BJ (cell line): ENCODE data around the gene PCDH9. TPM values are rescaled to one million over a fixed set of nuclear protein-coding genes. Genes with fewer than 3 reads are reported as not detected.

Experiments
- CTCF ChIA-PET: fragments of 350-600 bp; formaldehyde crosslinking; extraction: SDS; loops from one replicate; lab custom pipeline; 2021; ENCODE audit warnings: antibody characterized with exemption, inconsistent platforms; lab: Yijun Ruan, JAX
- POLR2A ChIA-PET: fragments of 300-600 bp; sonication (Branson Sonifier 250); formaldehyde crosslinking; extraction: SDS; loops from one replicate; lab custom pipeline; 2021; ENCODE audit warnings: antibody characterized with exemption; lab: Charles Lee
- DNase-seq: peaks from one replicate; pipeline ENCODE4 v3.0.0-alpha.2; 2011; ENCODE audit warnings: low read depth
- H3K27me3 ChIP-seq: 2 replicates; pipeline ENCODE4 v1.6.0; 2011; ENCODE audit warnings: low read length; ENCODE audit not compliant: control insufficient read depth, insufficient read depth
- H3K36me3 ChIP-seq: 2 replicates; pipeline ENCODE4 v1.5.1; 2011; ENCODE audit warnings: low read length; ENCODE audit not compliant: control insufficient read depth, insufficient read depth
- H3K4me3 ChIP-seq: 2 replicates; pipeline ENCODE4 v1.5.1; 2011; ENCODE audit warnings: low read depth, mild to moderate bottlenecking, control low read depth, low read length
- polyA plus RNA-seq: library from polyadenylated mRNA; depleted of rRNA; stranded (reverse); fragments of >200 nt; gene quantifications from 2 replicates; pipeline ENCODE4 v1.2.3, GENCODE V29; 2011
- TF ChIP-seq, protein P1 (sequence below): IDR thresholded peaks from 2 replicates; pipeline ENCODE4 v1.5.1; 2011; ENCODE audit warnings: low read depth, mild to moderate bottlenecking, control low read depth, inconsistent platforms, low read length, moderate library complexity; ENCODE audit not compliant: insufficient read depth

PCDH9 gene
- polyA plus RNA-seq, 1 experiment: 2.3 TPM

DNA sequence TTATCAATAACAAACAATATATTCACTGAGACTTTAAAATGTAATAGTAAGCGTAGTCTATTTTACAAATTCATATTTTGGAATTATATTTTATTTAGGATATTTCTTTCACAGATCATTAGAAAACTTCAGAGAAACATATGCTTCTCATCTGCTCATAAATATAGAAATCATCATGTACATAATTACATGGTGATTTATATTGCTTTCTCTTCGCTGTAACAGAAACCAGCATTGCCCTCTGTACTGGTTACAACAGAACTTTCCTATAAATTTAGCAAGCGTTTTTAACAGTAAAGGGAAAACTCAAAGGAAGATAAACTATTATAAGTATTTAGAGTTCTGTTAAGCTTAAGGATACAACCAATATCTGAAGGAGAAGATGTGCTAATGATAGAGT is 672.8 kb downstream of the PCDH9 start:
- H3K27me3 ChIP-seq: no peaks in the 10 kb centered on the region
- no peak for DNase-seq
- no peaks in the 10 kb centered on the region for H3K36me3 ChIP-seq
- no peak overlapping the region for H3K4me3 ChIP-seq
- POLR2A ChIA-PET: no interaction called here
- TF ChIP-seq, protein P1, sequence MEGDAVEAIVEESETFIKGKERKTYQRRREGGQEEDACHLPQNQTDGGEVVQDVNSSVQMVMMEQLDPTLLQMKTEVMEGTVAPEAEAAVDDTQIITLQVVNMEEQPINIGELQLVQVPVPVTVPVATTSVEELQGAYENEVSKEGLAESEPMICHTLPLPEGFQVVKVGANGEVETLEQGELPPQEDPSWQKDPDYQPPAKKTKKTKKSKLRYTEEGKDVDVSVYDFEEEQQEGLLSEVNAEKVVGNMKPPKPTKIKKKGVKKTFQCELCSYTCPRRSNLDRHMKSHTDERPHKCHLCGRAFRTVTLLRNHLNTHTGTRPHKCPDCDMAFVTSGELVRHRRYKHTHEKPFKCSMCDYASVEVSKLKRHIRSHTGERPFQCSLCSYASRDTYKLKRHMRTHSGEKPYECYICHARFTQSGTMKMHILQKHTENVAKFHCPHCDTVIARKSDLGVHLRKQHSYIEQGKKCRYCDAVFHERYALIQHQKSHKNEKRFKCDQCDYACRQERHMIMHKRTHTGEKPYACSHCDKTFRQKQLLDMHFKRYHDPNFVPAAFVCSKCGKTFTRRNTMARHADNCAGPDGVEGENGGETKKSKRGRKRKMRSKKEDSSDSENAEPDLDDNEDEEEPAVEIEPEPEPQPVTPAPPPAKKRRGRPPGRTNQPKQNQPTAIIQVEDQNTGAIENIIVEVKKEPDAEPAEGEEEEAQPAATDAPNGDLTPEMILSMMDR: no peak
- CTCF ChIA-PET: interaction anchor here (0.6 kb wide), 1 partner anchor 692 kb away, joined by 5 read pairs; no protein-coding TSS in a partner anchor

DNA sequence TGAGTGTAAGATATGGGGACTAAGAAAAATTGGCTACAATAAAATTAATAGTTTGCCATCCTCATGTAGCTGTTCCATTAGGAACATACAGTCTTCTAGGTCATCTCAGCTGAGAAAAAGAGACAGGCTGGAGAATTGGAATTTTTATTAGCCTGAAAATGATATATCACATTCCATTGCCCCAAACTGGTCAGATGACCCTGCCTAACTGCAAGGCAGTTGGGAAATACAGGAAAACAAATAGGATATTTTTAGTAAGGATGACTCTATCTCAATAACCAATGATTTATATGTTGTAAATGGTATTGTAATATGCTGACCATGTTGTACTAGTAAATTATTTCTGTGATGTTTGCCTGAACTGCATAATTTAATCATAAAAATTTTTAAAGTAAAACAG is 673.8 kb downstream of the PCDH9 start:
- no peaks in the 10 kb centered on the region for H3K27me3 ChIP-seq
- no peak overlapping the region for H3K4me3 ChIP-seq
- TF ChIP-seq, protein P1: no peak
- DNase-seq: peak; percentile 34
- H3K36me3 ChIP-seq: no peaks in the 10 kb centered on the region
- CTCF ChIA-PET: no interaction called here
- POLR2A ChIA-PET: no interaction called here

GRCh38 chr13:66553391-66553790 is 676.7 kb downstream of the PCDH9 start:
- TF ChIP-seq, protein P1: no peak
- H3K4me3 ChIP-seq: no peak overlapping the region
- no peak for DNase-seq
- CTCF ChIA-PET: no interaction called here
- no peaks in the 10 kb centered on the region for H3K36me3 ChIP-seq
- H3K27me3 ChIP-seq: no peaks in the 10 kb centered on the region
- POLR2A ChIA-PET: no interaction called here

GRCh38 chr13:66551128-66551527 is 679.0 kb downstream of the PCDH9 start:
- ChIA-PET POLR2A (no interaction called here), CTCF (interaction anchor here (0.9 kb wide), 1 partner anchor 16 kb away, joined by 6 read pairs; no protein-coding TSS in a partner anchor)
- H3K36me3 ChIP-seq: no peaks in the 10 kb centered on the region
- no peak overlapping the region for H3K4me3 ChIP-seq
- DNase-seq: no peak
- H3K27me3 ChIP-seq: no peaks in the 10 kb centered on the region
- TF ChIP-seq, protein P1: no peak

- CTCF ChIA-PET: no interaction called here
- H3K36me3 ChIP-seq: no peaks in the 10 kb centered on the region
- no peak overlapping the region for H3K4me3 ChIP-seq
- TF ChIP-seq, protein P1: no peak
- DNase-seq: no peak
- H3K27me3 ChIP-seq: no peaks in the 10 kb centered on the region
- POLR2A ChIA-PET: no interaction called here
Measured at GRCh38 chr13:66547685-66548084, 682.5 kb downstream of the PCDH9 start.
